GM23338 (cell line): ENCODE data around the gene CD180. TPM values are rescaled to one million over a fixed set of nuclear protein-coding genes. Genes with fewer than 3 reads are reported as not detected.

ENCODE experiments used
- ATAC-seq: fragments of 200-7000 bp; cut with Tn5 transposase; 3 replicates; pipeline ENCODE4 v1.9.1; 2020
- DNase-seq: peaks from one replicate; pipeline ENCODE4 v3.0.0-alpha.2; 2015; ENCODE audit warnings: low spot score
- H2AFZ ChIP-seq: fragments of 200-600 bp; sonication (generic); 2 replicates; pipeline ENCODE4 v1.8.0; 2016; ENCODE audit warnings: antibody characterized with exemption, mild to moderate bottlenecking, moderate library complexity
- H3F3A ChIP-seq: fragments of 200-600 bp; sonication (generic); replicated peaks from 2 replicates; pipeline ENCODE4 v1.8.0; 2017; ENCODE audit warnings: antibody characterized with exemption, mixed run types, low read depth
- H3K27ac ChIP-seq: fragments of 200-600 bp; sonication (generic); 2 replicates; pipeline ENCODE4 v1.6.1; 2016; ENCODE audit warnings: low read depth
- H3K27me3 ChIP-seq: fragments of 200-600 bp; sonication (generic); 2 replicates; pipeline ENCODE4 v1.8.0; 2016; ENCODE audit warnings: mild to moderate bottlenecking, mixed run types, moderate library complexity; ENCODE audit not compliant: insufficient read depth
- H3K36me3 ChIP-seq: fragments of 200-600 bp; sonication (generic); 2 replicates; pipeline ENCODE4 v1.8.0; 2016; ENCODE audit warnings: mild to moderate bottlenecking; ENCODE audit not compliant: insufficient read depth
- H3K4me1 ChIP-seq: fragments of 200-600 bp; sonication (generic); 2 replicates; pipeline ENCODE4 v1.8.0; 2016; ENCODE audit warnings: mild to moderate bottlenecking, moderate library complexity; ENCODE audit not compliant: insufficient read depth
- H3K4me2 ChIP-seq: fragments of 200-600 bp; sonication (generic); 2 replicates; pipeline ENCODE4 v1.7.1; 2017; ENCODE audit warnings: mixed run types
- H3K4me3 ChIP-seq: fragments of 200-600 bp; sonication (generic); 2 replicates; pipeline ENCODE4 v1.6.1; 2016; ENCODE audit warnings: mixed run types
- H3K79me2 ChIP-seq: fragments of 200-600 bp; sonication (generic); replicated peaks from 2 replicates; pipeline ENCODE4 v1.8.0; 2017; ENCODE audit warnings: mild to moderate bottlenecking; ENCODE audit not compliant: insufficient read depth
- H3K9me2 ChIP-seq: fragments of 200-600 bp; sonication (generic); 2 replicates; pipeline ENCODE4 v1.8.0; 2017; ENCODE audit not compliant: insufficient read depth
- H4K20me1 ChIP-seq: fragments of 200-600 bp; sonication (generic); replicated peaks from 2 replicates; pipeline ENCODE4 v1.8.0; 2017; ENCODE audit warnings: mild to moderate bottlenecking; ENCODE audit not compliant: insufficient read depth
- H3K27ac Mint-ChIP-seq: 2 replicates; pipeline ENCODE4 v1.8.0; 2020; ENCODE audit warnings: inconsistent platforms, mild to moderate bottlenecking, moderate library complexity, mixed read lengths
- H3K27me3 Mint-ChIP-seq: 3 replicates; pipeline ENCODE4 v1.8.0; 2022; ENCODE audit warnings: low read depth, mild to moderate bottlenecking, moderate library complexity, mixed read lengths, inconsistent platforms; ENCODE audit not compliant: insufficient read depth, poor library complexity
- H3K36me3 Mint-ChIP-seq: 3 replicates; pipeline ENCODE4 v1.8.0; 2021; ENCODE audit warnings: low read depth, mild to moderate bottlenecking, inconsistent platforms, moderate library complexity, mixed read lengths
- H3K4me1 Mint-ChIP-seq: 3 replicates; pipeline ENCODE4 v1.8.0; 2020; ENCODE audit warnings: mild to moderate bottlenecking, inconsistent platforms, mixed read lengths
- H3K4me3 Mint-ChIP-seq: 3 replicates; pipeline ENCODE4 v1.8.0; 2021; ENCODE audit warnings: moderate library complexity, mild to moderate bottlenecking, inconsistent platforms, mixed read lengths
- H3K9me3 Mint-ChIP-seq: 3 replicates; pipeline ENCODE4 v1.8.0; 2020; ENCODE audit warnings: moderate library complexity, mild to moderate bottlenecking, inconsistent platforms, mixed read lengths
- CREB1 ChIP-seq: fragments of 250-450 bp; sonication (Bioruptor Pico); IDR thresholded peaks from 2 replicates; pipeline ENCODE4 v1.5.0; 2020; ENCODE audit warnings: low read depth, mild to moderate bottlenecking, moderate library complexity
- ETS1 ChIP-seq: IDR thresholded peaks from 2 replicates; pipeline ENCODE4 v1.6.1; 2016; ENCODE audit warnings: antibody characterized with exemption
- EZH2 ChIP-seq: fragments of 200-600 bp; sonication (generic); IDR thresholded peaks from one replicate; pipeline ENCODE4 v1.8.0; 2017; ENCODE audit warnings: antibody characterized with exemption, mild to moderate bottlenecking, low read depth; ENCODE audit not compliant: unreplicated experiment
- EZH2phosphoT487 ChIP-seq: fragments of 200-600 bp; sonication (generic); IDR thresholded peaks from one replicate; pipeline ENCODE4 v1.8.1; 2018; ENCODE audit warnings: antibody characterized with exemption; ENCODE audit not compliant: unreplicated experiment
- JUNB ChIP-seq: IDR thresholded peaks from one replicate; pipeline ENCODE4 v1.6.1; 2016; ENCODE audit warnings: antibody characterized with exemption; ENCODE audit not compliant: unreplicated experiment
- NANOG ChIP-seq: IDR thresholded peaks from 2 replicates; pipeline ENCODE4 v1.6.1; 2016; ENCODE audit warnings: antibody characterized with exemption, borderline replicate concordance
- POLR2AphosphoS5 ChIP-seq: IDR thresholded peaks from 2 replicates; pipeline ENCODE4 v1.6.1; 2016; ENCODE audit warnings: antibody characterized with exemption, low read depth
- STAT1 ChIP-seq: IDR thresholded peaks from one replicate; pipeline ENCODE4 v1.6.1; 2016; ENCODE audit warnings: antibody characterized with exemption; ENCODE audit not compliant: unreplicated experiment
- ZNF114 ChIP-seq: fragments of 250-450 bp; sonication (Bioruptor Pico); IDR thresholded peaks from 2 replicates; pipeline ENCODE4 v1.5.0; 2020; ENCODE audit warnings: mild to moderate bottlenecking, moderate library complexity
- ZNF331 ChIP-seq: fragments of 250-450 bp; sonication (Bioruptor Pico); IDR thresholded peaks from 2 replicates; pipeline ENCODE4 v1.5.0; 2020; ENCODE audit warnings: low read depth, mild to moderate bottlenecking, moderate library complexity
- ZNF462 ChIP-seq: fragments of 250-450 bp; sonication (Bioruptor Pico); IDR thresholded peaks from 2 replicates; pipeline ENCODE4 v1.5.0; 2020; ENCODE audit warnings: mild to moderate bottlenecking, moderate library complexity
- polyA plus RNA-seq: library from polyadenylated mRNA; unstranded; fragments of >200 nt; fragmentation: Nextera tagmentation; extraction: Ambion mirVana; gene quantifications from 2 replicates; pipeline ENCODE4 v1.2.1, GENCODE V29; 2016
- total RNA-seq: library from RNA; depleted of rRNA; stranded (reverse); fragments of >200 nt; shearing (Covaris generic); gene quantifications from 2 replicates; pipeline ENCODE4 v1.2.3, GENCODE V29; 2014
- TF ChIP-seq, protein P1 (sequence below): IDR thresholded peaks from one replicate; pipeline ENCODE4 v1.6.1; 2018; ENCODE audit warnings: antibody characterized with exemption; ENCODE audit not compliant: unreplicated experiment
- TF ChIP-seq, protein P2 (sequence below), 2 experiments: fragments of 200-600 bp in 1 of 2; sonication (generic) in 1 of 2; conservative IDR thresholded peaks; 2 replicates each; pipeline versions ENCODE4 v1.5.1 to v1.6.1; 2016 to 2017; ENCODE audit warnings: antibody characterized with exemption in 2 of 2, low read depth in 2 of 2, mild to moderate bottlenecking in 2 of 2, moderate library complexity in 1 of 2

The CD180 gene
- total and polyA plus RNA-seq, 2 experiments from 2014 or later = not detected

- Histone ChIP-seq H3K4me2 (no peak overlapping the region), H2AFZ (no peak overlapping the region), H4K20me1 (no peaks in the 10 kb centered on the region), H3F3A (no peaks in the 10 kb centered on the region), H3K4me1 (no peaks in the 10 kb centered on the region; the same call in 1 of the 2 replicates), H3K79me2 (no peaks in the 10 kb centered on the region), H3K36me3 (no peaks in the 10 kb centered on the region), H3K27me3 (no peaks in the 10 kb centered on the region), H3K4me3 (no peak overlapping the region), H3K27ac (no peak overlapping the region), H3K9me2 (no peaks in the 10 kb centered on the region)
- H3K9me3 Mint-ChIP-seq = no peaks in the 10 kb centered on the region
- peaks cover 3% of the 10 kb centered on the region for H3K27me3 Mint-ChIP-seq
- ATAC-seq (no peak), DNase-seq (no peak)
- no peaks in the 10 kb centered on the region for H3K36me3 Mint-ChIP-seq
- H3K27ac Mint-ChIP-seq = no peak overlapping the region
- H3K4me1 Mint-ChIP-seq = peaks cover 2% of the 10 kb centered on the region; the same call in 1 of the 3 replicates
- no peak for TF ChIP-seq EZH2
- TF ChIP-seq ZNF114 (CRISPR knock-in tag) = no peak
- TF ChIP-seq ZNF462 (CRISPR knock-in tag) = no peak
- no peak for TF ChIP-seq POLR2AphosphoS5
- no peak for TF ChIP-seq STAT1
- TF ChIP-seq EZH2phosphoT487 = no peak
- TF ChIP-seq JUNB = no peak
- TF ChIP-seq, protein P1, sequence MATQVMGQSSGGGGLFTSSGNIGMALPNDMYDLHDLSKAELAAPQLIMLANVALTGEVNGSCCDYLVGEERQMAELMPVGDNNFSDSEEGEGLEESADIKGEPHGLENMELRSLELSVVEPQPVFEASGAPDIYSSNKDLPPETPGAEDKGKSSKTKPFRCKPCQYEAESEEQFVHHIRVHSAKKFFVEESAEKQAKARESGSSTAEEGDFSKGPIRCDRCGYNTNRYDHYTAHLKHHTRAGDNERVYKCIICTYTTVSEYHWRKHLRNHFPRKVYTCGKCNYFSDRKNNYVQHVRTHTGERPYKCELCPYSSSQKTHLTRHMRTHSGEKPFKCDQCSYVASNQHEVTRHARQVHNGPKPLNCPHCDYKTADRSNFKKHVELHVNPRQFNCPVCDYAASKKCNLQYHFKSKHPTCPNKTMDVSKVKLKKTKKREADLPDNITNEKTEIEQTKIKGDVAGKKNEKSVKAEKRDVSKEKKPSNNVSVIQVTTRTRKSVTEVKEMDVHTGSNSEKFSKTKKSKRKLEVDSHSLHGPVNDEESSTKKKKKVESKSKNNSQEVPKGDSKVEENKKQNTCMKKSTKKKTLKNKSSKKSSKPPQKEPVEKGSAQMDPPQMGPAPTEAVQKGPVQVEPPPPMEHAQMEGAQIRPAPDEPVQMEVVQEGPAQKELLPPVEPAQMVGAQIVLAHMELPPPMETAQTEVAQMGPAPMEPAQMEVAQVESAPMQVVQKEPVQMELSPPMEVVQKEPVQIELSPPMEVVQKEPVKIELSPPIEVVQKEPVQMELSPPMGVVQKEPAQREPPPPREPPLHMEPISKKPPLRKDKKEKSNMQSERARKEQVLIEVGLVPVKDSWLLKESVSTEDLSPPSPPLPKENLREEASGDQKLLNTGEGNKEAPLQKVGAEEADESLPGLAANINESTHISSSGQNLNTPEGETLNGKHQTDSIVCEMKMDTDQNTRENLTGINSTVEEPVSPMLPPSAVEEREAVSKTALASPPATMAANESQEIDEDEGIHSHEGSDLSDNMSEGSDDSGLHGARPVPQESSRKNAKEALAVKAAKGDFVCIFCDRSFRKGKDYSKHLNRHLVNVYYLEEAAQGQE = no peak
- TF ChIP-seq, protein P2, sequence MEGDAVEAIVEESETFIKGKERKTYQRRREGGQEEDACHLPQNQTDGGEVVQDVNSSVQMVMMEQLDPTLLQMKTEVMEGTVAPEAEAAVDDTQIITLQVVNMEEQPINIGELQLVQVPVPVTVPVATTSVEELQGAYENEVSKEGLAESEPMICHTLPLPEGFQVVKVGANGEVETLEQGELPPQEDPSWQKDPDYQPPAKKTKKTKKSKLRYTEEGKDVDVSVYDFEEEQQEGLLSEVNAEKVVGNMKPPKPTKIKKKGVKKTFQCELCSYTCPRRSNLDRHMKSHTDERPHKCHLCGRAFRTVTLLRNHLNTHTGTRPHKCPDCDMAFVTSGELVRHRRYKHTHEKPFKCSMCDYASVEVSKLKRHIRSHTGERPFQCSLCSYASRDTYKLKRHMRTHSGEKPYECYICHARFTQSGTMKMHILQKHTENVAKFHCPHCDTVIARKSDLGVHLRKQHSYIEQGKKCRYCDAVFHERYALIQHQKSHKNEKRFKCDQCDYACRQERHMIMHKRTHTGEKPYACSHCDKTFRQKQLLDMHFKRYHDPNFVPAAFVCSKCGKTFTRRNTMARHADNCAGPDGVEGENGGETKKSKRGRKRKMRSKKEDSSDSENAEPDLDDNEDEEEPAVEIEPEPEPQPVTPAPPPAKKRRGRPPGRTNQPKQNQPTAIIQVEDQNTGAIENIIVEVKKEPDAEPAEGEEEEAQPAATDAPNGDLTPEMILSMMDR (conservative IDR thresholded peaks at IDR 0.05; ENCODE audit: low read depth in 2 of 2) = no peak
- TF ChIP-seq NANOG = no peak
- TF ChIP-seq CREB1 (CRISPR knock-in tag) = no peak
- no peak for TF ChIP-seq ETS1
- TF ChIP-seq ZNF331 (CRISPR knock-in tag) = no peak
- no peak overlapping the region for H3K4me3 Mint-ChIP-seq
Observed at GRCh38 chr5:67152400-67152799, 44.2 kb downstream of the CD180 start.
